WERI-Rb-1 (cell line): ENCODE data around the gene LRP1-AS.

ENCODE experiments used
- DNase-seq: peaks from one replicate; pipeline ENCODE4 v3.0.0-alpha.2; 2020
- H3K27ac ChIP-seq: fragments of 250-450 bp; sonication (Bioruptor Pico); 2 replicates; pipeline ENCODE4 v1.5.1; 2020; ENCODE audit warnings: mild to moderate bottlenecking, moderate library complexity
- H3K27me3 ChIP-seq: fragments of 250-450 bp; sonication (Bioruptor Pico); 2 replicates; pipeline ENCODE4 v1.5.1; 2021; ENCODE audit warnings: mild to moderate bottlenecking, low read depth, moderate library complexity; ENCODE audit not compliant: insufficient read depth, severe bottlenecking
- H3K36me3 ChIP-seq: fragments of 250-450 bp; sonication (Bioruptor Pico); 2 replicates; pipeline ENCODE4 v1.5.1; 2020; ENCODE audit warnings: mild to moderate bottlenecking, moderate library complexity
- H3K4me3 ChIP-seq: 2 replicates; pipeline ENCODE4 v1.5.1; 2011; ENCODE audit warnings: low read depth, mild to moderate bottlenecking, control low read depth, low read length
- H3K9me3 ChIP-seq: fragments of 250-450 bp; sonication (Bioruptor Pico); 2 replicates; pipeline ENCODE4 v1.5.1; 2021; ENCODE audit warnings: mild to moderate bottlenecking, moderate library complexity; ENCODE audit not compliant: severe bottlenecking
- TF ChIP-seq, protein P1 (sequence below): IDR thresholded peaks from 2 replicates; pipeline ENCODE4 v1.5.1; 2011; ENCODE audit warnings: low read depth, mild to moderate bottlenecking, control low read depth, inconsistent platforms, low read length

LRP1-AS gene

DNA sequence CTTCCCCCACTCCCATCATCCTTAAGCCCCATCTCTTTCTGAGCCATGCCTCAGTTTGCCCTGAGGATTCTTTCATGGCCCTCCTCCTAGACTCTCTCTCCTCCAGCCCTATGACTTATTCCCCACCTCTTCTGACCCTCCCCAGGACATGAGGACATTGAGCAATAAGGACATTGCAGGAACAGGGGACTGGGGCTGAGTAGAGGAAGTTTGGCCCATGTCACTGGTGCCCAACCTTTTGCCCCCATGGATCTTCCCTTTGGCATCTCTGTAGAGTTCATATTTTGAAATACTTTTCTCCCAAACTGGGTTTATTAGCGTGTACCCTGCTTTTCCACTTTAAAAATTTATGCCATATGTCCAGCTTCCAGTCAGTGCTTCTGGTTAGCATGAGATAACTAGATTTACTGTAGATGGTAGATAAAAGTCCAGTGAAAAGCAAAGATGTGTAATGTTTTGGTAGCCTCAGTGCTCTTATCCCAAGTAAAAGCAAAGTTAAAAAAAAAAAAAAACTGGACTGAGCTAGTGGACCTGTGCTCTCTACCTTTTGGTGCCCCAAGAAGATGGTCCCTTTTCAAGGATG is 6.1 kb upstream of the LRP1-AS start:
- H3K4me3 ChIP-seq: no peak overlapping the region
- TF ChIP-seq, protein P1, sequence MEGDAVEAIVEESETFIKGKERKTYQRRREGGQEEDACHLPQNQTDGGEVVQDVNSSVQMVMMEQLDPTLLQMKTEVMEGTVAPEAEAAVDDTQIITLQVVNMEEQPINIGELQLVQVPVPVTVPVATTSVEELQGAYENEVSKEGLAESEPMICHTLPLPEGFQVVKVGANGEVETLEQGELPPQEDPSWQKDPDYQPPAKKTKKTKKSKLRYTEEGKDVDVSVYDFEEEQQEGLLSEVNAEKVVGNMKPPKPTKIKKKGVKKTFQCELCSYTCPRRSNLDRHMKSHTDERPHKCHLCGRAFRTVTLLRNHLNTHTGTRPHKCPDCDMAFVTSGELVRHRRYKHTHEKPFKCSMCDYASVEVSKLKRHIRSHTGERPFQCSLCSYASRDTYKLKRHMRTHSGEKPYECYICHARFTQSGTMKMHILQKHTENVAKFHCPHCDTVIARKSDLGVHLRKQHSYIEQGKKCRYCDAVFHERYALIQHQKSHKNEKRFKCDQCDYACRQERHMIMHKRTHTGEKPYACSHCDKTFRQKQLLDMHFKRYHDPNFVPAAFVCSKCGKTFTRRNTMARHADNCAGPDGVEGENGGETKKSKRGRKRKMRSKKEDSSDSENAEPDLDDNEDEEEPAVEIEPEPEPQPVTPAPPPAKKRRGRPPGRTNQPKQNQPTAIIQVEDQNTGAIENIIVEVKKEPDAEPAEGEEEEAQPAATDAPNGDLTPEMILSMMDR: no peak
- no peak for DNase-seq
- no peaks in the 10 kb centered on the region for H3K9me3 ChIP-seq
- no peak overlapping the region for H3K27ac ChIP-seq
- H3K36me3 ChIP-seq: no peaks in the 10 kb centered on the region
- H3K27me3 ChIP-seq: no peaks in the 10 kb centered on the region

DNA sequence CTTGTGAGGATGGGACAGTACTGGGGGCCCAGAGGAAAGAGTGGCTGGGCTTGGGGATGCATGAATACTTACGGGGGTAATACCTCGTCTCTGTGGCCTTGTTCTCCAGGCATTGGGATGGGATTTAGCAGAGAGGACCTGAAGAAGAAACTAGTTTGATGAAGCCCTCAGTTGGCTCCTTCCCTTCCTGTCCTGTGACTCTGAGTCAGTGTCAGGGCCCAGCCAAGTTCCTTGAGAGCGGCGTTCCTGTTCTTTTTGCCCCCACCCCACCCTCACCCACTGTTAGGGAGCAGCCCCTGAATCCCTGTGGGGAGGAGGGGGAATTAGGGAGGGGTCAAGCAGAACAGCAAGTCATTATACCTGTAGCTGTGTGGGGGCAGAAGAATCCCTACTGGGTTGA is 5.2 kb upstream of the LRP1-AS start:
- Histone ChIP-seq H3K27ac (no peak overlapping the region), H3K4me3 (no peak overlapping the region), H3K36me3 (no peaks in the 10 kb centered on the region), H3K27me3 (no peaks in the 10 kb centered on the region), H3K9me3 (no peaks in the 10 kb centered on the region)
- TF ChIP-seq, protein P1: no peak
- no peak for DNase-seq

DNA sequence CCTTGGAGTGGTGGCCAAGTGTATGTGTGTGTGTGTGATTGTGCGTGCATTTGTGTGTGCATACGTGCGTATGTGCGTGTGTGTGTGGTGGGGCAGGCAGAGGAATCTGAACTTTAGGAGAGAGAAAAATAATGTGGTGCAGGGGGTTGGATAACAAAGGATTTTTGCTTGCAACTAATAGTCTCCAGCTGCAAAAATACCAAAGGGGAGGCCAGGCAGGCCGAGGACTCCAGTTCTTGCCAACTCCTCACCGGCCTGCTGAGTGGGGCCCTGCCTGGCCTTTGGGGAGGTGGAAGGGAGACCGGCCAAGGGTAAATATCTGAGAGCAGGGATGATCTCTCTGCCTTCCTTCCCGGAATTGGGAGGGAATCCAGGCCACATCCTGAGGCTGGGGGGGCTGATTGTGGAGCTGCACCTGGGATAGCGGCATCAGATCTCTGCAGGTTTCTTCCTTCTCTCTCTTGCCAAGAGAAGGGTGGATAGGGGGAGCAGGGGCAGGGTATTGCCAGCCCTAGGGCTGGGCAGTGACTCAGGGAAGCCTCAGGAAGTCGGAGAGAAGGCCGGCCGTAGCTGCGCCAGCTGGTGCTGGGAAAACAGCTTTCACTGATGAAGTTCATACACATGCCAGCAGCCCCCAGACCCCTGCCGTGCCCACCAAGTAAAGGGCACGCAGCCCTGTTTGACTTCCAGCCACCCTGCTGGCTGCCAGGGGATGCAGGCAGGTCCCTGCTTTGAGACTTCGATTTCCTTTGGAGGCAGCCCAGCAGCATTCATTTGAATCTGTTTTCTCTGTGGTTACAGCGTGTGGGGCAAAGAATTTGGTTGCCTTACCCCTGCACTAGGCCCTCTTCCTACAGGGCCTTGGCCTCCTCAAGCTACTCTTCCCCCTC is 4.6 kb upstream of the LRP1-AS start:
- no peaks in the 10 kb centered on the region for H3K36me3 ChIP-seq
- H3K9me3 ChIP-seq: no peaks in the 10 kb centered on the region
- H3K4me3 ChIP-seq: no peak overlapping the region
- DNase-seq: no peak
- no peaks in the 10 kb centered on the region for H3K27me3 ChIP-seq
- H3K27ac ChIP-seq: no peak overlapping the region
- TF ChIP-seq, protein P1: no peak

DNA sequence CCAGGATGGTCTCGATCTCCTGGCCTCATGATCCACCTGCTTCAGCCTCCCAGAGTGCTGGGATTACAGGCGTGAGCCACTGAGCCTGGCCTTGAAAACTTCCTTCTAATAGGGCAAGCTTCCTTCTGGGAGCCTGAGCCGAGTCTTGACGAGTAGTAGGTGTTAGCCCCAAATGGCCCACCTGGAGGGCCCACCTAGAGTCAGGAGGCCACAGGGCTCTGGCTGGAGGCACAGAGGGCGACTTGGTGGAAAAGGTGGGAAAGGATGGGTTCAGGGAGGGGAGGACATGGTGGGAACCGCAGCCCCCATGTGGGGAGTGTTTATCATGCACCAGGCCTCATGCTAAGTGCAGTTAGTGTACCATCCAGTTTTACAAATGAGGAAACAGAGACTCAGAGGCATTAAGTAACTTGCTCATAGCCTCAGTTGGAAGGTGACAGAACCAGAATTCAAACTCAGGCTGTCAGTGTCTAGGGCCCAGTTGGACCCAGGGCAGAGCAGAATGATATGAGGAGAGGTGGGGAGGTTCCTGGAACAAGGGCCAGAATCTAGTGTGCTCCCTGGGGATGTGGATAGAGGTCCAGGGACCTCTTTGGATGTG is 3.1 kb upstream of the LRP1-AS start:
- H3K27me3 ChIP-seq: no peaks in the 10 kb centered on the region
- H3K36me3 ChIP-seq: no peaks in the 10 kb centered on the region
- no peak for DNase-seq
- no peak overlapping the region for H3K27ac ChIP-seq
- TF ChIP-seq, protein P1: no peak
- H3K4me3 ChIP-seq: no peak overlapping the region
- H3K9me3 ChIP-seq: no peaks in the 10 kb centered on the region

DNA sequence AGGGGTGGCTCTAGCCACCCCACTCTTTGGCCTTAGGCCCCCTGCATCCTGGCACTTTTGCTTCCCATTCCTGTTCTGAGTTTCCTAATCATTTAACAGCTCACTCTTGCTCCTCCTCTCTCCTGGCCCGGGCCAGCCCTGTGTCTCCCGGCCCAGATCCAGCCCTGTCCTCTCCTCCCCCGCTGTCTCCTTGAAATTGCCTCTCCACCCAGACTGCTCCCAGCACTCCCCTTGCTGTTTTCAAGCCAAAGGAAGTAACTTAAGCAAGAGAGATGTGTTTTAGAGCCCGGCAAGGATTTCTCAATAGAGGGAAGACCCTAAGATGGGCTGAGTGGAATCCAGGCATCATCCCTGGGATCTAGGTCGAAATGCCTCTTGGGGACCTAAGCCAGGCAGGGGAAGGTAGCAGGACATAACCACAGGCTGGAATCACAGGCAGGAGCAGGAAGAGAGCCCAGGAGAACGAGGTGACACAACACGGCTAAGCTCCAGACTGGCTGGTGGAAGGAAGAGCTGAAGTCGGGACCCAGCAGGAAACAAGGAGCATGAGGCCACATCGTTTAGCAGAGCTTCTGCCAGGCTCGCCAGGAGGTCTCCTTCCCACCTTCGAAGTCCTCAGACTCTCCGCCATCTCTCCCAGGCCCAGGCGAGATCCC is 2.0 kb upstream of the LRP1-AS start:
- TF ChIP-seq, protein P1: no peak
- no peak for DNase-seq
- Histone ChIP-seq H3K27me3 (no peaks in the 10 kb centered on the region), H3K9me3 (no peaks in the 10 kb centered on the region), H3K36me3 (no peaks in the 10 kb centered on the region), H3K4me3 (no peak overlapping the region), H3K27ac (no peak overlapping the region)
